ENCODE measurements around the gene CTSZ.

CTSZ gene

GRCh38 chr20:59007665-59008511 is 834 bp upstream of the CTSZ start:
- DNase-seq (ENCODE audit: low read depth) = no peak
- H3K4me3 ChIP-seq (ENCODE audit: low read depth, low read length) = peak overlapping the region; percentile 61
- no peak for TF ChIP-seq CTCF (conservative IDR thresholded peaks at IDR 0.05; ENCODE audit: low read depth, low read length)

- peak overlapping the region; percentile 61 for H3K4me3 ChIP-seq (ENCODE audit: low read depth, low read length)
- TF ChIP-seq CTCF (conservative IDR thresholded peaks at IDR 0.05; ENCODE audit: low read depth, low read length) = no peak
- no peak for DNase-seq (ENCODE audit: low read depth)
These were observed 739 bp downstream of the CTSZ start for GRCh38 chr20:59006167-59006863.

- TF ChIP-seq CTCF (conservative IDR thresholded peaks at IDR 0.05; ENCODE audit: low read depth, low read length) = no peak
- no peak overlapping the region for H3K4me3 ChIP-seq (ENCODE audit: low read depth, low read length)
- DNase-seq (ENCODE audit: low read depth) = no peak
These were observed 1.4 kb downstream of the CTSZ start for GRCh38 chr20:59005523-59006166.

- no peak overlapping the region for H3K4me3 ChIP-seq (ENCODE audit: low read depth, low read length)
- no peak for TF ChIP-seq CTCF (conservative IDR thresholded peaks at IDR 0.05; ENCODE audit: low read depth, low read length)
- DNase-seq (ENCODE audit: low read depth) = no peak
These were observed 2.1 kb downstream of the CTSZ start for GRCh38 chr20:59004763-59005522.

GRCh38 chr20:59004493-59004762 is 2.6 kb downstream of the CTSZ start:
- no peak overlapping the region for H3K4me3 ChIP-seq (ENCODE audit: low read depth, low read length)
- DNase-seq (ENCODE audit: low read depth) = no peak
- TF ChIP-seq CTCF (conservative IDR thresholded peaks at IDR 0.05; ENCODE audit: low read depth, low read length) = no peak

GRCh38 chr20:59003836-59004492 is 3.1 kb downstream of the CTSZ start:
- no peak for TF ChIP-seq CTCF (conservative IDR thresholded peaks at IDR 0.05; ENCODE audit: low read depth, low read length)
- DNase-seq (ENCODE audit: low read depth) = no peak
- no peak overlapping the region for H3K4me3 ChIP-seq (ENCODE audit: low read depth, low read length)
